Nephron (organoid): Measurements from ENCODE around the gene ZG16.
A peak's percentile ranks its signal among the peaks of the same experiment; 100 is the strongest.

ENCODE experiments used
- H3K27ac Mint-ChIP-seq, 3 experiments: 2 replicates each; pipeline ENCODE4 v1.8.0; 2020; ENCODE audit warnings: mixed read lengths in 3 of 3, mild to moderate bottlenecking in 2 of 3, moderate library complexity in 1 of 3
- H3K27me3 Mint-ChIP-seq: 2 replicates; pipeline ENCODE4 v1.8.0; 2021; ENCODE audit warnings: low read depth, mild to moderate bottlenecking, moderate library complexity, mixed read lengths
- H3K36me3 Mint-ChIP-seq: 2 replicates; pipeline ENCODE4 v1.8.0; 2020; ENCODE audit warnings: low read depth, mixed read lengths
- H3K4me1 Mint-ChIP-seq: 2 replicates; pipeline ENCODE4 v1.8.0; 2020; ENCODE audit warnings: mixed read lengths
- H3K4me3 Mint-ChIP-seq, 3 experiments: 2 replicates each; pipeline ENCODE4 v1.8.0; 2020; ENCODE audit warnings: mild to moderate bottlenecking in 3 of 3, mixed read lengths in 3 of 3, moderate library complexity in 2 of 3
- H3K9me3 Mint-ChIP-seq: 2 replicates; pipeline ENCODE4 v1.8.0; 2020; ENCODE audit warnings: mixed read lengths
- CTCF ChIP-seq, 3 experiments: fragments of 200-600 bp; sonication (generic); IDR thresholded peaks; one replicate each; pipeline ENCODE4 v1.5.0; 2021; ENCODE audit warnings: antibody characterized with exemption in 3 of 3; ENCODE audit not compliant: unreplicated experiment in 3 of 3

Gene ZG16

GRCh38 chr16:29816694-29817441 lies 38.8 kb downstream of the ZG16 start:
- H3K36me3 Mint-ChIP-seq, result peaks cover 29% of the 10 kb centered on the region
- peak overlapping the region; percentile 77 to 97 (median 90) for H3K27ac Mint-ChIP-seq
- H3K27me3 Mint-ChIP-seq, result no peaks in the 10 kb centered on the region
- no peaks in the 10 kb centered on the region for H3K9me3 Mint-ChIP-seq
- TF ChIP-seq CTCF (IDR thresholded peaks at IDR 0.05; ENCODE audit: unreplicated experiment in 3 of 3), result no peak
- H3K4me3 Mint-ChIP-seq, result peak overlapping the region; percentile 93 to 96 (median 94)
- H3K4me1 Mint-ChIP-seq, result peaks cover 60% of the 10 kb centered on the region

- TF ChIP-seq CTCF (IDR thresholded peaks at IDR 0.05; ENCODE audit: unreplicated experiment in 3 of 3), result no peak
- peaks cover 65% of the 10 kb centered on the region for H3K4me1 Mint-ChIP-seq
- H3K36me3 Mint-ChIP-seq, result peaks cover 29% of the 10 kb centered on the region
- H3K9me3 Mint-ChIP-seq, result no peaks in the 10 kb centered on the region
- H3K4me3 Mint-ChIP-seq, result peak overlapping the region; percentile 75 to 88 (median 86)
- H3K27ac Mint-ChIP-seq, result peak overlapping the region in 2 of 3 experiments; percentile 24 to 77
- no peaks in the 10 kb centered on the region for H3K27me3 Mint-ChIP-seq
Observed at GRCh38 chr16:29818082-29818481, 40.0 kb downstream of the ZG16 start.

- Mint-ChIP-seq H3K4me3 (peak overlapping the region; percentile 75 to 88 (median 84)), H3K27me3 (no peaks in the 10 kb centered on the region), H3K27ac (peak overlapping the region; percentile 55 to 80 (median 73)), H3K36me3 (peaks cover 29% of the 10 kb centered on the region), H3K4me1 (peaks cover 65% of the 10 kb centered on the region), H3K9me3 (no peaks in the 10 kb centered on the region)
- no peak for TF ChIP-seq CTCF (IDR thresholded peaks at IDR 0.05; ENCODE audit: unreplicated experiment in 3 of 3)
Observed at GRCh38 chr16:29819506-29819905, 41.5 kb downstream of the ZG16 start.

GRCh38 chr16:29820271-29820701 lies 42.2 kb downstream of the ZG16 start, which contains the start of gene MVP:
TSS of gene MVP (plus strand) at chr16:29820462. CDS start at chr16:29830550, 10,088 bp downstream.
- H3K4me3 Mint-ChIP-seq, result peak within 1 kb of the TSS; percentile 75 to 88 (median 84)
- peaks cover 63% of the 10 kb centered on the region for H3K4me1 Mint-ChIP-seq
- peaks cover 29% of the 10 kb centered on the region for H3K36me3 Mint-ChIP-seq
- no peaks in the 10 kb centered on the region for H3K27me3 Mint-ChIP-seq
- H3K9me3 Mint-ChIP-seq, result no peaks in the 10 kb centered on the region
- H3K27ac Mint-ChIP-seq, result peak within 1 kb of the TSS; percentile 55 to 80 (median 73)
- TF ChIP-seq CTCF (IDR thresholded peaks at IDR 0.05; ENCODE audit: unreplicated experiment in 3 of 3), result no peak

GRCh38 chr16:29820730-29821642 lies 42.9 kb downstream of the ZG16 start:
- Mint-ChIP-seq H3K27me3 (no peaks in the 10 kb centered on the region), H3K36me3 (peaks cover 29% of the 10 kb centered on the region), H3K9me3 (no peaks in the 10 kb centered on the region), H3K4me1 (peaks cover 64% of the 10 kb centered on the region), H3K27ac (peak overlapping the region; percentile 55 to 80 (median 73)), H3K4me3 (peak overlapping the region; percentile 75 to 88 (median 84))
- TF ChIP-seq CTCF (IDR thresholded peaks at IDR 0.05; ENCODE audit: unreplicated experiment in 3 of 3), result no peak
